GM23338 (cell line): Measurements from ENCODE around the gene JKAMP. TPM values are rescaled to one million over a fixed set of nuclear protein-coding genes. Genes with fewer than 3 reads are reported as not detected.

Experiments used
- ATAC-seq: fragments of 200-7000 bp; cut with Tn5 transposase; 3 replicates; pipeline ENCODE4 v1.9.1; 2020
- DNase-seq: peaks from one replicate; pipeline ENCODE4 v3.0.0-alpha.2; 2015; ENCODE audit warnings: low spot score
- H2AFZ ChIP-seq: fragments of 200-600 bp; sonication (generic); 2 replicates; pipeline ENCODE4 v1.8.0; 2016; ENCODE audit warnings: antibody characterized with exemption, mild to moderate bottlenecking, moderate library complexity
- H3F3A ChIP-seq: fragments of 200-600 bp; sonication (generic); replicated peaks from 2 replicates; pipeline ENCODE4 v1.8.0; 2017; ENCODE audit warnings: antibody characterized with exemption, mixed run types, low read depth
- H3K27ac ChIP-seq: fragments of 200-600 bp; sonication (generic); 2 replicates; pipeline ENCODE4 v1.6.1; 2016; ENCODE audit warnings: low read depth
- H3K27me3 ChIP-seq: fragments of 200-600 bp; sonication (generic); 2 replicates; pipeline ENCODE4 v1.8.0; 2016; ENCODE audit warnings: mild to moderate bottlenecking, mixed run types, moderate library complexity; ENCODE audit not compliant: insufficient read depth
- H3K36me3 ChIP-seq: fragments of 200-600 bp; sonication (generic); 2 replicates; pipeline ENCODE4 v1.8.0; 2016; ENCODE audit warnings: mild to moderate bottlenecking; ENCODE audit not compliant: insufficient read depth
- H3K4me1 ChIP-seq: fragments of 200-600 bp; sonication (generic); 2 replicates; pipeline ENCODE4 v1.8.0; 2016; ENCODE audit warnings: mild to moderate bottlenecking, moderate library complexity; ENCODE audit not compliant: insufficient read depth
- H3K4me2 ChIP-seq: fragments of 200-600 bp; sonication (generic); 2 replicates; pipeline ENCODE4 v1.7.1; 2017; ENCODE audit warnings: mixed run types
- H3K4me3 ChIP-seq: fragments of 200-600 bp; sonication (generic); 2 replicates; pipeline ENCODE4 v1.6.1; 2016; ENCODE audit warnings: mixed run types
- H3K79me2 ChIP-seq: fragments of 200-600 bp; sonication (generic); replicated peaks from 2 replicates; pipeline ENCODE4 v1.8.0; 2017; ENCODE audit warnings: mild to moderate bottlenecking; ENCODE audit not compliant: insufficient read depth
- H3K9me2 ChIP-seq: fragments of 200-600 bp; sonication (generic); 2 replicates; pipeline ENCODE4 v1.8.0; 2017; ENCODE audit not compliant: insufficient read depth
- H4K20me1 ChIP-seq: fragments of 200-600 bp; sonication (generic); replicated peaks from 2 replicates; pipeline ENCODE4 v1.8.0; 2017; ENCODE audit warnings: mild to moderate bottlenecking; ENCODE audit not compliant: insufficient read depth
- H3K27ac Mint-ChIP-seq: 2 replicates; pipeline ENCODE4 v1.8.0; 2020; ENCODE audit warnings: inconsistent platforms, mild to moderate bottlenecking, moderate library complexity, mixed read lengths
- H3K27me3 Mint-ChIP-seq: 3 replicates; pipeline ENCODE4 v1.8.0; 2022; ENCODE audit warnings: low read depth, mild to moderate bottlenecking, moderate library complexity, mixed read lengths, inconsistent platforms; ENCODE audit not compliant: insufficient read depth, poor library complexity
- H3K36me3 Mint-ChIP-seq: 3 replicates; pipeline ENCODE4 v1.8.0; 2021; ENCODE audit warnings: low read depth, mild to moderate bottlenecking, inconsistent platforms, moderate library complexity, mixed read lengths
- H3K4me1 Mint-ChIP-seq: 3 replicates; pipeline ENCODE4 v1.8.0; 2020; ENCODE audit warnings: mild to moderate bottlenecking, inconsistent platforms, mixed read lengths
- H3K4me3 Mint-ChIP-seq: 3 replicates; pipeline ENCODE4 v1.8.0; 2021; ENCODE audit warnings: moderate library complexity, mild to moderate bottlenecking, inconsistent platforms, mixed read lengths
- H3K9me3 Mint-ChIP-seq: 3 replicates; pipeline ENCODE4 v1.8.0; 2020; ENCODE audit warnings: moderate library complexity, mild to moderate bottlenecking, inconsistent platforms, mixed read lengths
- CREB1 ChIP-seq: fragments of 250-450 bp; sonication (Bioruptor Pico); IDR thresholded peaks from 2 replicates; pipeline ENCODE4 v1.5.0; 2020; ENCODE audit warnings: low read depth, mild to moderate bottlenecking, moderate library complexity
- EZH2 ChIP-seq: fragments of 200-600 bp; sonication (generic); IDR thresholded peaks from one replicate; pipeline ENCODE4 v1.8.0; 2017; ENCODE audit warnings: antibody characterized with exemption, mild to moderate bottlenecking, low read depth; ENCODE audit not compliant: unreplicated experiment
- EZH2phosphoT487 ChIP-seq: fragments of 200-600 bp; sonication (generic); IDR thresholded peaks from one replicate; pipeline ENCODE4 v1.8.1; 2018; ENCODE audit warnings: antibody characterized with exemption; ENCODE audit not compliant: unreplicated experiment
- JUNB ChIP-seq: IDR thresholded peaks from one replicate; pipeline ENCODE4 v1.6.1; 2016; ENCODE audit warnings: antibody characterized with exemption; ENCODE audit not compliant: unreplicated experiment
- NANOG ChIP-seq: IDR thresholded peaks from 2 replicates; pipeline ENCODE4 v1.6.1; 2016; ENCODE audit warnings: antibody characterized with exemption, borderline replicate concordance
- POLR2AphosphoS5 ChIP-seq: IDR thresholded peaks from 2 replicates; pipeline ENCODE4 v1.6.1; 2016; ENCODE audit warnings: antibody characterized with exemption, low read depth
- STAT1 ChIP-seq: IDR thresholded peaks from one replicate; pipeline ENCODE4 v1.6.1; 2016; ENCODE audit warnings: antibody characterized with exemption; ENCODE audit not compliant: unreplicated experiment
- ZNF114 ChIP-seq: fragments of 250-450 bp; sonication (Bioruptor Pico); IDR thresholded peaks from 2 replicates; pipeline ENCODE4 v1.5.0; 2020; ENCODE audit warnings: mild to moderate bottlenecking, moderate library complexity
- ZNF331 ChIP-seq: fragments of 250-450 bp; sonication (Bioruptor Pico); IDR thresholded peaks from 2 replicates; pipeline ENCODE4 v1.5.0; 2020; ENCODE audit warnings: low read depth, mild to moderate bottlenecking, moderate library complexity
- ZNF462 ChIP-seq: fragments of 250-450 bp; sonication (Bioruptor Pico); IDR thresholded peaks from 2 replicates; pipeline ENCODE4 v1.5.0; 2020; ENCODE audit warnings: mild to moderate bottlenecking, moderate library complexity
- polyA plus RNA-seq: library from polyadenylated mRNA; unstranded; fragments of >200 nt; fragmentation: Nextera tagmentation; extraction: Ambion mirVana; gene quantifications from 2 replicates; pipeline ENCODE4 v1.2.1, GENCODE V29; 2016
- total RNA-seq: library from RNA; depleted of rRNA; stranded (reverse); fragments of >200 nt; shearing (Covaris generic); gene quantifications from 2 replicates; pipeline ENCODE4 v1.2.3, GENCODE V29; 2014
- TF ChIP-seq, protein P1 (sequence below), 2 experiments: fragments of 200-600 bp in 1 of 2; sonication (generic) in 1 of 2; conservative IDR thresholded peaks; 2 replicates each; pipeline versions ENCODE4 v1.5.1 to v1.6.1; 2016 to 2017; ENCODE audit warnings: antibody characterized with exemption in 2 of 2, low read depth in 2 of 2, mild to moderate bottlenecking in 2 of 2, moderate library complexity in 1 of 2
- TF ChIP-seq, protein P2 (sequence below): IDR thresholded peaks from 2 replicates; pipeline ENCODE4 v1.6.1; 2016; ENCODE audit warnings: antibody characterized with exemption
- TF ChIP-seq, protein P3 (sequence below): IDR thresholded peaks from one replicate; pipeline ENCODE4 v1.6.1; 2018; ENCODE audit warnings: antibody characterized with exemption; ENCODE audit not compliant: unreplicated experiment

Gene JKAMP
- total and polyA plus RNA-seq, 2 experiments from 2014 or later: 31.6 to 66.8 TPM

GRCh38 chr14:59510001-59510400 lies 25.7 kb downstream of the JKAMP start:
- Histone ChIP-seq H3F3A (no peaks in the 10 kb centered on the region), H2AFZ (no peak overlapping the region), H4K20me1 (no peaks in the 10 kb centered on the region), H3K79me2 (no peaks in the 10 kb centered on the region), H3K4me2 (no peak overlapping the region), H3K36me3 (no peaks in the 10 kb centered on the region), H3K27ac (no peak overlapping the region), H3K4me1 (no peaks in the 10 kb centered on the region), H3K4me3 (no peak overlapping the region), H3K9me2 (no peaks in the 10 kb centered on the region), H3K27me3 (no peaks in the 10 kb centered on the region)
- Mint-ChIP-seq H3K9me3 (peaks cover 28% of the 10 kb centered on the region), H3K36me3 (peaks cover 6% of the 10 kb centered on the region; the same call in 2 of the 3 replicates), H3K27ac (no peak overlapping the region), H3K4me3 (no peak overlapping the region), H3K27me3 (no peaks in the 10 kb centered on the region), H3K4me1 (peaks cover 9% of the 10 kb centered on the region; the same call in 2 of the 3 replicates)
- TF ChIP-seq POLR2AphosphoS5 (no peak), ZNF462 (CRISPR knock-in tag) (no peak), CREB1 (CRISPR knock-in tag) (no peak), NANOG (no peak), ZNF331 (CRISPR knock-in tag) (no peak), EZH2 (no peak), ZNF114 (CRISPR knock-in tag) (no peak), JUNB (no peak), EZH2phosphoT487 (no peak), STAT1 (no peak)
- TF ChIP-seq, protein P1, sequence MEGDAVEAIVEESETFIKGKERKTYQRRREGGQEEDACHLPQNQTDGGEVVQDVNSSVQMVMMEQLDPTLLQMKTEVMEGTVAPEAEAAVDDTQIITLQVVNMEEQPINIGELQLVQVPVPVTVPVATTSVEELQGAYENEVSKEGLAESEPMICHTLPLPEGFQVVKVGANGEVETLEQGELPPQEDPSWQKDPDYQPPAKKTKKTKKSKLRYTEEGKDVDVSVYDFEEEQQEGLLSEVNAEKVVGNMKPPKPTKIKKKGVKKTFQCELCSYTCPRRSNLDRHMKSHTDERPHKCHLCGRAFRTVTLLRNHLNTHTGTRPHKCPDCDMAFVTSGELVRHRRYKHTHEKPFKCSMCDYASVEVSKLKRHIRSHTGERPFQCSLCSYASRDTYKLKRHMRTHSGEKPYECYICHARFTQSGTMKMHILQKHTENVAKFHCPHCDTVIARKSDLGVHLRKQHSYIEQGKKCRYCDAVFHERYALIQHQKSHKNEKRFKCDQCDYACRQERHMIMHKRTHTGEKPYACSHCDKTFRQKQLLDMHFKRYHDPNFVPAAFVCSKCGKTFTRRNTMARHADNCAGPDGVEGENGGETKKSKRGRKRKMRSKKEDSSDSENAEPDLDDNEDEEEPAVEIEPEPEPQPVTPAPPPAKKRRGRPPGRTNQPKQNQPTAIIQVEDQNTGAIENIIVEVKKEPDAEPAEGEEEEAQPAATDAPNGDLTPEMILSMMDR (conservative IDR thresholded peaks at IDR 0.05; ENCODE audit: low read depth in 2 of 2): no peak
- TF ChIP-seq, protein P2, sequence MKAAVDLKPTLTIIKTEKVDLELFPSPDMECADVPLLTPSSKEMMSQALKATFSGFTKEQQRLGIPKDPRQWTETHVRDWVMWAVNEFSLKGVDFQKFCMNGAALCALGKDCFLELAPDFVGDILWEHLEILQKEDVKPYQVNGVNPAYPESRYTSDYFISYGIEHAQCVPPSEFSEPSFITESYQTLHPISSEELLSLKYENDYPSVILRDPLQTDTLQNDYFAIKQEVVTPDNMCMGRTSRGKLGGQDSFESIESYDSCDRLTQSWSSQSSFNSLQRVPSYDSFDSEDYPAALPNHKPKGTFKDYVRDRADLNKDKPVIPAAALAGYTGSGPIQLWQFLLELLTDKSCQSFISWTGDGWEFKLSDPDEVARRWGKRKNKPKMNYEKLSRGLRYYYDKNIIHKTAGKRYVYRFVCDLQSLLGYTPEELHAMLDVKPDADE: no peak
- TF ChIP-seq, protein P3, sequence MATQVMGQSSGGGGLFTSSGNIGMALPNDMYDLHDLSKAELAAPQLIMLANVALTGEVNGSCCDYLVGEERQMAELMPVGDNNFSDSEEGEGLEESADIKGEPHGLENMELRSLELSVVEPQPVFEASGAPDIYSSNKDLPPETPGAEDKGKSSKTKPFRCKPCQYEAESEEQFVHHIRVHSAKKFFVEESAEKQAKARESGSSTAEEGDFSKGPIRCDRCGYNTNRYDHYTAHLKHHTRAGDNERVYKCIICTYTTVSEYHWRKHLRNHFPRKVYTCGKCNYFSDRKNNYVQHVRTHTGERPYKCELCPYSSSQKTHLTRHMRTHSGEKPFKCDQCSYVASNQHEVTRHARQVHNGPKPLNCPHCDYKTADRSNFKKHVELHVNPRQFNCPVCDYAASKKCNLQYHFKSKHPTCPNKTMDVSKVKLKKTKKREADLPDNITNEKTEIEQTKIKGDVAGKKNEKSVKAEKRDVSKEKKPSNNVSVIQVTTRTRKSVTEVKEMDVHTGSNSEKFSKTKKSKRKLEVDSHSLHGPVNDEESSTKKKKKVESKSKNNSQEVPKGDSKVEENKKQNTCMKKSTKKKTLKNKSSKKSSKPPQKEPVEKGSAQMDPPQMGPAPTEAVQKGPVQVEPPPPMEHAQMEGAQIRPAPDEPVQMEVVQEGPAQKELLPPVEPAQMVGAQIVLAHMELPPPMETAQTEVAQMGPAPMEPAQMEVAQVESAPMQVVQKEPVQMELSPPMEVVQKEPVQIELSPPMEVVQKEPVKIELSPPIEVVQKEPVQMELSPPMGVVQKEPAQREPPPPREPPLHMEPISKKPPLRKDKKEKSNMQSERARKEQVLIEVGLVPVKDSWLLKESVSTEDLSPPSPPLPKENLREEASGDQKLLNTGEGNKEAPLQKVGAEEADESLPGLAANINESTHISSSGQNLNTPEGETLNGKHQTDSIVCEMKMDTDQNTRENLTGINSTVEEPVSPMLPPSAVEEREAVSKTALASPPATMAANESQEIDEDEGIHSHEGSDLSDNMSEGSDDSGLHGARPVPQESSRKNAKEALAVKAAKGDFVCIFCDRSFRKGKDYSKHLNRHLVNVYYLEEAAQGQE: no peak
- DNase-seq: no peak
- no peak for ATAC-seq
